ENCODE results near the gene NAA16.

- no peak for TF ChIP-seq POLR2A (IDR thresholded peaks at IDR 0.05)
- no peak for TF ChIP-seq POLR2AphosphoS5 (IDR thresholded peaks at IDR 0.05)
- no peak for TF ChIP-seq CTCF (IDR thresholded peaks at IDR 0.05)
- TF ChIP-seq EP300 (IDR thresholded peaks at IDR 0.05), result no peak
Measured at GRCh38 chr13:41344358-41344757, 33.3 kb downstream of the NAA16 start.

All from stomach (tissue), 4 donors.